Activated CD4-positive, alpha-beta memory T cell treated with anti-CD3 and anti-CD28 coated beads for 36 hours (primary cell): Measurements from ENCODE around the gene ZHX3. TPM values are rescaled to one million over a fixed set of nuclear protein-coding genes. Genes with fewer than 3 reads are reported as not detected.

Source experiments
- CTCF ChIA-PET: fragments of 350-600 bp; sonication (Branson Sonifier 250); formaldehyde crosslinking; loops from one replicate; lab custom pipeline; 2021; ENCODE audit warnings: antibody characterized with exemption, inconsistent platforms; lab: Charles Lee
- POLR2A ChIA-PET: fragments of 350-600 bp; sonication (Branson Sonifier 250); formaldehyde crosslinking; loops from one replicate; lab custom pipeline; 2021; ENCODE audit warnings: antibody characterized with exemption; lab: Charles Lee
- DNase-seq: peaks from one replicate; pipeline ENCODE4 v3.0.0-alpha.2; 2020
- H3K27ac Mint-ChIP-seq: one replicate; pipeline ENCODE4 v1.8.0; 2021; ENCODE audit warnings: mixed read lengths
- H3K27me3 Mint-ChIP-seq: one replicate; pipeline ENCODE4 v1.8.0; 2021; ENCODE audit warnings: mixed read lengths
- H3K36me3 Mint-ChIP-seq: one replicate; pipeline ENCODE4 v1.8.0; 2021; ENCODE audit warnings: mixed read lengths
- H3K4me1 Mint-ChIP-seq: one replicate; pipeline ENCODE4 v1.8.0; 2021; ENCODE audit warnings: low read depth, mixed read lengths
- H3K4me3 Mint-ChIP-seq: one replicate; pipeline ENCODE4 v1.8.0; 2021; ENCODE audit warnings: mild to moderate bottlenecking, mixed read lengths
- H3K9me3 Mint-ChIP-seq: one replicate; pipeline ENCODE4 v1.8.0; 2021; ENCODE audit warnings: mixed read lengths
- intact Hi-C: fragments of 100-400 bp; cut with micrococcal nuclease; formaldehyde crosslinking; loops from one replicate; pipeline ENCODE4 v1.15.1; 2023
- total RNA-seq, 2 experiments: library from RNA; stranded (reverse); gene quantifications; one replicate each; pipeline ENCODE4 v1.2.3, GENCODE V29; 2021

ZHX3 gene
- total RNA-seq, 2 experiments from 2014 or later: 9.4 to 11.3 TPM

DNA sequence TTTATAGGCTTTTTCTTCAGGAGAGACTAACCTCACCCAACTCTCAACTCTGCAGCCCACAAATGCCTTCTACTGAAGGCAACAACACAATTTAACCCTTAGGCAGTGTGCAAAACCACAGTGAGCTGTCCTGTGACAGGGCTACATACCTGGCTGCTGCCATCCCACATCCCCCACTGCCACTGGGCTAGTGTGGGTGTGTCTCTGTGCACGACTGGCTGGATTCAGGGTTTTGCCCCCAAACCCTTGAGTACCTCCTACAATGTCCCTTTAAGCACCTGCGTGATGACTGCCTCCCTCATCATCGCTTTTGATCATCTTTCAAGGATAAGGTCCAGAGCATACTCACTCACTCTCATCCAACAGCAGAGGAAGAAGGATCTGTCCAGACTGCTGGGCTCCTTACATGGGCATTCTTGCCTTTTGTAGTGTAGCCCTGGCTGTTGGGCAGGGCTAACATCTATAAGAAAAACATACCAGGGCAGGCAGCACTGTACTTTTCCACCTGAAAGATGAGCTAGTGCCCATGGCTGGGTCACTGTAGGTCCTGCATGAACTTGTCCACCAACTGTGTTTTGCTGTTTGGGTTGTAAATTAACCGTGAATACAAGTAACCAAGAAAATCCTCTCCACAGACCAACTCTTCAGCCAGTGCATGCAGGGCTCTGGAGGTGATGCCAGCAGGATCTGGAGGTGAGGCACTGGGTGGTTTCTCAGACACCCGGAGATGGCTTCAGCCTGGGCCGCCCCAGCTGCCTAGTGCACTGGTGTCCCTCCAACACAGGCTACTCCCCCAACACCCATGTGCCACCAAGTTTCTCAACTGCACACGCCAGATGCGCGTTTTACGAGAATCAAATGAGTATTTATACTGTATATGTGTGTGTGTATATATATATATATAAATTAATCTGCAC is 135.0 kb downstream of the ZHX3 start:
- no peak overlapping the region for H3K27ac Mint-ChIP-seq
- ChIA-PET POLR2A (interaction anchor here (1.2 kb wide), 1 partner anchor 13 kb away, joined by 3 read pairs; no protein-coding TSS in a partner anchor), CTCF (interaction anchor here (1.1 to 2.1 kb wide), 2 partner anchors 10 to 214 kb away, joined by 3 to 8 read pairs; no protein-coding TSS in a partner anchor)
- no peaks in the 10 kb centered on the region for H3K4me1 Mint-ChIP-seq
- H3K36me3 Mint-ChIP-seq: no peaks in the 10 kb centered on the region
- DNase-seq: no peak
- no peak overlapping the region for H3K4me3 Mint-ChIP-seq
- H3K27me3 Mint-ChIP-seq: no peaks in the 10 kb centered on the region
- intact Hi-C loops: no loop called here
- H3K9me3 Mint-ChIP-seq: no peaks in the 10 kb centered on the region

DNA sequence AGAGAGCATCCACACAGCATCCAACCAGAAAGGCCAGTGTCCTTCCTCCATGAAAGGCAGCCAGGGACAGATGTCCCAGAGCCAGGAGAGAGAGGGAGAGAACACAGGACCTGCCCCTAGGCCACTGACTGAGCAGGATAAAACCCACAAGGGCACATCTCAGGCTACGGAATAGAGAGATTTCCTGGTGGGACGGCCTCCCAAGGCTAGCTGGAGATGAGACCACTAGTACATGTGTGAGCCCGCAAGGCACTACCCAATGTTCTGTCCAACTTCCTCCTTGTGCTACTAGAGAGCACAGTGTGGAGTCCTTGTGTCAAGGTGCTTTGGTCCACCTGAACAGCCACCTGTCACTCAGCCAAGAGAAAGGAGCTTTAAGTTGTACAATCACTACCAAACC is 136.0 kb downstream of the ZHX3 start:
- peaks cover 4% of the 10 kb centered on the region for H3K36me3 Mint-ChIP-seq
- DNase-seq: no peak
- ChIA-PET POLR2A (interaction anchor here (0.5 to 1.2 kb wide), 3 partner anchors 12 to 290 kb away, joined by 3 to 5 read pairs (median 3); no protein-coding TSS in a partner anchor), CTCF (interaction anchor here (1.1 to 2.7 kb wide), 3 partner anchors 9 to 213 kb away, joined by 3 to 8 read pairs (median 7); no protein-coding TSS in a partner anchor)
- no peaks in the 10 kb centered on the region for H3K4me1 Mint-ChIP-seq
- no peak overlapping the region for H3K4me3 Mint-ChIP-seq
- no peaks in the 10 kb centered on the region for H3K9me3 Mint-ChIP-seq
- intact Hi-C loops: no loop called here
- H3K27me3 Mint-ChIP-seq: no peaks in the 10 kb centered on the region
- H3K27ac Mint-ChIP-seq: no peak overlapping the region

DNA sequence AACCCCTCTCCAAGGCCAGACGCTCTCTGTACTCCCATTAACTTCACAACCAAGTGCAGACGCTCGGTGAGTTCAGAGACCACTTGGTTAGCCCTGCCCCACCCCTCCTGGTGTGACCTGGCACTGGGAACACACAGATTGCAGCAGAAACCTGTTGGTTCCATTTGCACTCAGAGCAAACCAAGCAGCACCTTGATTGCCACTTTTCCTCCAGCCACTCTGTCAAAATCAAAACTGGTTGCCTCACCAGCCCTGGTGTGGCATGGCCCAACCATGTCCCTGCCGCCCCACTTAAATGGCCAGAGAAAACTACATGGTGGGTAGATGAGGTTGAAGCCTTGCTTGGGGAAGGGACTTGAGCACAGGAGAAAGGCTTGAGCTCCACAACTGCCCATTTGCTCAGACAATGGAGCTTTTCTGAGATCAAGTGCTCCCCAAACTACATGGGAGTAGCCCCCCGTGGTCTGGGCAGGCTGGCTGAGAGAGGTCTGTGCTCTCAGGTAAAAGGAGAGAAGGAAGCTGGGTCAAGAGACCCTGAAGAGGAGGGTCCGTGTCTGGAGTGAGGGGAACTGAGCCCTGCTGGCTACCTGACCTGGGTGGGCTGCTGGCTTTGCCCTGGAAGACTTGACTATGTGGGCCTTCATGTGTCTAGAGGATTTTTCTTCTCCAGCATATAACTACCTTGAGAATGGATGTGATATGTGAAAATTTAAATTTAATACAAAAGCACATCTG is 136.8 kb downstream of the ZHX3 start:
- ChIA-PET CTCF (interaction anchor here (1.5 to 2.7 kb wide), 2 partner anchors 45 to 158 kb away, joined by 6 to 7 read pairs; no protein-coding TSS in a partner anchor), POLR2A (interaction anchor here (0.5 kb wide), 1 partner anchor 216 kb away, joined by 5 read pairs; no protein-coding TSS in a partner anchor)
- no peaks in the 10 kb centered on the region for H3K9me3 Mint-ChIP-seq
- no peaks in the 10 kb centered on the region for H3K27me3 Mint-ChIP-seq
- intact Hi-C loops: no loop called here
- no peak overlapping the region for H3K4me3 Mint-ChIP-seq
- H3K27ac Mint-ChIP-seq: peak overlapping the region; percentile 18
- no peaks in the 10 kb centered on the region for H3K4me1 Mint-ChIP-seq
- DNase-seq: no peak
- H3K36me3 Mint-ChIP-seq: peaks cover 5% of the 10 kb centered on the region

DNA sequence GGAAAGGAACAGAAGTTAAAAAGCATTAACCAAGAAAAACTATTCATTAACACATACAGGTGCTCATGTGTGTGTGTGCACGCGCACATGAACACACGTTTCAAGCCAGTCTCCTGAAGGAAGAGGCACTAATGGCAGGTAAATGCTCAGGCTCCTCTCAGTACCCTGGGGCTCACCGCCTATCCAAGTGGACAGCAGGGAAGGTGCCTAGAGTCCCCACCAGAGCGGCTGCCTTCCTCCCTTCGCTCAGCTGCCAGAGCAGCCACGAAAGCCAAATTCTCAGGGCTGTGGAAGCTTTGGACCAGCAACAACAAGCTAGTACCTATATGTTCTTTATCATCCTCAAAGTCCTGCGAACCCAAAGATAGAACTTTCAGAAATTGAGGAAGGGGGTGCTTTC is 137.6 kb downstream of the ZHX3 start:
- intact Hi-C loops: no loop called here
- POLR2A ChIA-PET: no interaction called here
- CTCF ChIA-PET: interaction anchor here (1.5 to 2.7 kb wide), 2 partner anchors 45 to 159 kb away, joined by 6 to 7 read pairs; no protein-coding TSS in a partner anchor
- no peak overlapping the region for H3K27ac Mint-ChIP-seq
- no peaks in the 10 kb centered on the region for H3K27me3 Mint-ChIP-seq
- peaks cover 5% of the 10 kb centered on the region for H3K36me3 Mint-ChIP-seq
- no peaks in the 10 kb centered on the region for H3K9me3 Mint-ChIP-seq
- no peak for DNase-seq
- H3K4me3 Mint-ChIP-seq: no peak overlapping the region
- no peaks in the 10 kb centered on the region for H3K4me1 Mint-ChIP-seq

DNA sequence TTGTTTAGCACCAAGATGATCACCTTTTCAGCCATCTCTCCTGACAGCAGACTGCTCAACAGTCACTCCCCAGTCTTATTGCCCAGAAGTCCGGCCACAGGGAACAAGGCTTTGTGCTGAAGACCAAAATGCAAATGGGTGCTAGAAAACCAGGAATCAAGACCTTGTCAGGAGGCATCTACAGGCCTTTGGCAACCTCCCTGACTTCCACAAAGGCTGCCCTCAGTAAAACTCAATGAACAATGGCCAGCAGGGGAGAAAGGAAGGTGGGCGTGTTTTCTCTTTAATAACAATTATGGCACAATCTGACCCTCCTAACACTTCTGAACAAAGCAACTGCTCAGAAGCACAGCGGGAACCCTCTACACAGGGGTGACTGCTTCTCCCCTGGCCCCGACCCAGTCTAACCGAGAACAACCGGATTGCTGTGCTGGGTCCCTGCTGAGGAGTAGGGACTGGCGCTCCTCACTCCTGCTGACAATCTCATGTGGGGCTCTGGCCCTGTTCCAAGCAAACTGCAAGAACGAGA is 138.6 kb downstream of the ZHX3 start:
- CTCF ChIA-PET: no interaction called here
- Mint-ChIP-seq H3K27ac (peak overlapping the region; percentile 30), H3K9me3 (no peaks in the 10 kb centered on the region), H3K36me3 (peaks cover 12% of the 10 kb centered on the region), H3K27me3 (no peaks in the 10 kb centered on the region), H3K4me1 (no peaks in the 10 kb centered on the region), H3K4me3 (no peak overlapping the region)
- peak; percentile 6 for DNase-seq
- POLR2A ChIA-PET: no interaction called here
- intact Hi-C loops: no loop called here

DNA sequence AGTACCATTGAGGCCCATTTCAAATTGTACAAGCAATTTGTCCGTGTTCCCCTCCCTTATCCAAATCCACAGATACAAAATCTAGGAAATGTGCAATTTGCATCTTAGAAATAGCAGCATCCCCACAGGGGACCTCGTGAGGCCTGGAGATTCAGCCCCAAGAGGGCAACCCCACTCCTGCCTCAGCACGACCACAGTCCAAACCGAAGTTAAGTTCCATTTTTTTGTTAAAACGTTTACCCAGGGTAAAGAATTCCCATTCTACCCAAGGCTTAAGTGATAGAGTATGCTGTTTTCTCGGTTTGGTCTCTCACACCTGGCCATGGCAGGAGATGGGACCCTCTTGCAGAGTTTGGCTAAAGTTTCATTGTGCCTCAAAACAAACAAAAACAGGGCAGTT is 139.0 kb downstream of the ZHX3 start:
- CTCF ChIA-PET: no interaction called here
- Mint-ChIP-seq H3K4me3 (no peak overlapping the region), H3K27me3 (no peaks in the 10 kb centered on the region), H3K4me1 (no peaks in the 10 kb centered on the region), H3K36me3 (peaks cover 15% of the 10 kb centered on the region), H3K9me3 (no peaks in the 10 kb centered on the region), H3K27ac (peak overlapping the region; percentile 30)
- intact Hi-C loops: no loop called here
- DNase-seq: no peak
- POLR2A ChIA-PET: no interaction called here

DNA sequence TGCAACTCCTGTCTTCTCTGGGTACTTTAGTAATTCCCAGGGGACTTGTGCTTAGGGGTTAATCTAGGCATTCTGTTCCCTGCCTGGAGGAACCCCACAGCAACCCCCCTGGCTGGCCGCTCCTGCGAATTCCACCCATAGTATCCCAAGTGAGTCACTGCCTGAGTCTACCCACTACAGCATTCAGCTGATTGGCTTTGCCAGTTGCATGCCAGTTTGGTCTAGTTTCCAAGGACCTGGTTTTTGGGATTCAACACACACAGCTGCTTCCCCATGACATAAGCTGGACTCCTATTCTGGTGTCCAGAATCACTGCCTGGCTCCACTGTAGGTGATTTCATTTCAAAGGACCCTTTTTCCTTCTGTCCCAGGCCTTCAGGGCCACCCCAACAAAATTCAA is 139.9 kb downstream of the ZHX3 start:
- Mint-ChIP-seq H3K4me1 (peaks cover 3% of the 10 kb centered on the region), H3K9me3 (no peaks in the 10 kb centered on the region), H3K27me3 (no peaks in the 10 kb centered on the region), H3K36me3 (peaks cover 23% of the 10 kb centered on the region), H3K27ac (peak overlapping the region; percentile 18), H3K4me3 (no peak overlapping the region)
- intact Hi-C loops: no loop called here
- no peak for DNase-seq
- ChIA-PET POLR2A (no interaction called here), CTCF (no interaction called here)

DNA sequence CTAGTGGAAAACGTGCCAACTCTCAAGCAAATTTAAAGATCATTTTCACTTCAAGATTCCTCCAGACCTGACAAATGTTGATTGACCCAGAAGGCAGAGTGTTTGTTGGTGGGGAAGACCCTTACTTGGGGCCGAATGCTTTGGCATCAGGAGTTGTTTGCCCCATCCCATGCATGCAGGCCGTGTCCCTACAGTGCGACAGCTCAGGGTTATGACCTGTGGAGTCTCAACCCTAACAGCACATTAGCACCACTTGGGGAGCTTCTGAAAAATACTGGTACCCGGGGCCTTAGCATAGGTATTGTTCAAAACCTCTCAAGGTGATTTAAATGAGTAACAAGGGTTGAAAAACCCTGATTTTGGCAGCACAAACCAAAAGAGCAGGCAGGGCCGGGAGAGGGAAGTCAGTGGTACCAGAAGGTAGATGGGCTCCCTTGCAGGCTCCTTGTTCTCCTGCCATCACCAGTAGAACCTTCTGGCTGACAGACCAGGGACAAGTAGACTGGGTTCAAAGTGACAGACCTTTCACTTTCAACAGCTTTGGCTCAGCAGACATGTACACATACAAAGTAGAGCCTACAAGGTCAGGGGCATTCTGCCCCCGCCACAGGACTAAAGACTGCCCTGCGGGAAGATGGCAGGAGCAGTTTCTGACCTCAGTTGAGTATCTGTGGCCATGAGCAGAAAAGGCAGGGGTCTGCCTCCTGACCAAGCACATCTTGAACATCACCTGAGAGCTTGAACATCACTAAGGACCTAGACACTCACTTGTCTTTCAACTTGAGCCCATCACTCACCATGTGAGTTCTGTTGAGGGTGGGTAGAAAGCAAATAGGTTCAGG is 140.6 kb downstream of the ZHX3 start:
- peak overlapping the region; percentile 46 for H3K27ac Mint-ChIP-seq
- peak; percentile 7 for DNase-seq
- intact Hi-C loops: no loop called here
- CTCF ChIA-PET: interaction anchor here (1.0 to 1.5 kb wide), 2 partner anchors 42 to 162 kb away, joined by 3 to 5 read pairs; no protein-coding TSS in a partner anchor
- H3K36me3 Mint-ChIP-seq: peaks cover 25% of the 10 kb centered on the region
- no peak overlapping the region for H3K4me3 Mint-ChIP-seq
- H3K27me3 Mint-ChIP-seq: no peaks in the 10 kb centered on the region
- POLR2A ChIA-PET: no interaction called here
- peaks cover 3% of the 10 kb centered on the region for H3K4me1 Mint-ChIP-seq
- no peaks in the 10 kb centered on the region for H3K9me3 Mint-ChIP-seq

DNA sequence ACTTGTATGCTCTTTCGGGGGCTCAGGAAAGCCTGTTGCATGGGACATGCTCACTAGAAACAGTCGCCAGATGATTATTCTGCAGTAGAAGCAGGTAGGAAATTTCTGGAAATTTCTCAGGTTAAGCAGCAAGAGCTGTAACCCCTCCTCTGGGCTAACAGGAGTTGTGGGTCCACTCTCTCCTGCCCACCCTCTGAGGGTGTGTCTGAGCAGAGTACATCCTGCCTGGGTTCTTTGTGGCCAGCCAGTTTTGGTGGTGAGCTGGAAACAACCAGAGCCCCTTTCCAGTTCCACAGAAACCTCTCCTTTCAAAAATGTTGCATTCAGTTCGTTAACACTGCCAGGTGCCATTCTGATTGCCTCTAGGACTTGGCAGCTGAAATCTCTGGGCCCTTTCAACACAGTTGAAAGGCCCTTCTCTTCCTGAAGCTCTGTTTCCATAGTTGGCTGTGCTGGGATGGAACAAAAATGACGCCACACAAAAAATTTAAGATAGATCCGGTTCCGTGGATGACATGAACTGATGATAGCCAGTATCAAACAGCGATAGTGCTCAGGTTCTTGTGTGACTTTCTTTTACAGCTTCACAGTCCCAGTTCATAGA is 141.7 kb downstream of the ZHX3 start:
- POLR2A ChIA-PET: no interaction called here
- H3K27me3 Mint-ChIP-seq: no peaks in the 10 kb centered on the region
- peaks cover 32% of the 10 kb centered on the region for H3K36me3 Mint-ChIP-seq
- H3K4me3 Mint-ChIP-seq: no peak overlapping the region
- CTCF ChIA-PET: interaction anchor here (1.5 kb wide), 1 partner anchor 41 kb away, joined by 5 read pairs; no protein-coding TSS in a partner anchor
- no peak for DNase-seq
- H3K27ac Mint-ChIP-seq: peak overlapping the region; percentile 1
- H3K9me3 Mint-ChIP-seq: no peaks in the 10 kb centered on the region
- peaks cover 6% of the 10 kb centered on the region for H3K4me1 Mint-ChIP-seq
- intact Hi-C loops: no loop called here

DNA sequence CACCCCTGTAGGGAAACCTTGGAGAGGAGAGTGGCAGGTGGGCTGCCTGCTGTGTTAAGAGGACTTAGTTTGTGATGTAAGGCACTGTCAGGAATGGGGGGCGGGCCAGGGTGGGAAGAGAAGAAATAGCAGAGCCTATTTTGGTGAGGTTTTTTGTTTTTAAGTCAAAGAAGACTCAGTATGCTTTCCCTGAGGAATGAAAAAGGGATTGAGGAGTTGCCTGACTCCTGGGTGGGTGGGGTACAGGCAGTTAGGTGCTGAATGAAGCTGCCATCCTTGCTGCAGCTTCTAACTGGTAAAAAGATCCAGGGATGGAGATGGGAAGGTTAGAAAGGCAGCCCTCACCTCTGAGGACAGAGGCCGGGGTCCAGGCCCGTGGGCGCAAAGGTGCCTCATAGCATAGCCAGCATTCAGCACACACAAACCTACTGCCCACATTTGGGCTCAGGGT is 142.3 kb downstream of the ZHX3 start:
- Mint-ChIP-seq H3K27me3 (no peaks in the 10 kb centered on the region), H3K4me1 (peaks cover 6% of the 10 kb centered on the region), H3K36me3 (peaks cover 38% of the 10 kb centered on the region), H3K4me3 (no peak overlapping the region), H3K9me3 (no peaks in the 10 kb centered on the region), H3K27ac (no peak overlapping the region)
- ChIA-PET CTCF (no interaction called here), POLR2A (no interaction called here)
- no peak for DNase-seq
- intact Hi-C loops: no loop called here

DNA sequence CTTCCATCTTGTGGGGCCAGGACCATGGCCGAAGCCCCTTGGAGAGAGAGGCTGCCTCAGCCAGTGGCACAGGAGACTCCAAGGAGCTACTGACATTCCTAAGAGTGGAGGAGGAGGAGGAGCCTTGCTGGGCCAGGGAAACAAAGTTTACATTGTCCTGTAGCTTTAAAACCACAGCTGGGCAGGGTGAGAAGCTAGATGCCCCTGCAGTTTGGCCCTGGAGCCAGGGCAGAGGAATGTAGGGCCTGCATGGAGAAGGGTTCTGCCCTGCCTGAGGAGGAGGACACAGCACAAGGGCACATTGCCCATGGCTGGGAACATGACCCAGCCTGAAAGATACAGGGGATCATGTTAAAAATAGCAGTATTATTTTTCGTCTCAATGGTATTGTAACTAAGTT is 142.7 kb downstream of the ZHX3 start:
- peaks cover 6% of the 10 kb centered on the region for H3K4me1 Mint-ChIP-seq
- H3K36me3 Mint-ChIP-seq: peaks cover 39% of the 10 kb centered on the region
- no peak overlapping the region for H3K27ac Mint-ChIP-seq
- H3K4me3 Mint-ChIP-seq: no peak overlapping the region
- CTCF ChIA-PET: no interaction called here
- no peaks in the 10 kb centered on the region for H3K27me3 Mint-ChIP-seq
- DNase-seq: no peak
- no peaks in the 10 kb centered on the region for H3K9me3 Mint-ChIP-seq
- POLR2A ChIA-PET: no interaction called here
- intact Hi-C loops: loop anchor here (5.0 kb wide), 1 partner anchor 37 kb away; the partner anchor contains the start of gene PLCG1
